K562 (cell line): ENCODE results near the gene PSMD8. TPM values are rescaled to one million over a fixed set of nuclear protein-coding genes. Genes with fewer than 3 reads are reported as not detected.

Experiments used
- ATF6 ChIP-seq: sonication (generic); formaldehyde crosslinking; IDR thresholded peaks from 2 replicates; pipeline ENCODE4 v1.4.0; 2020; ENCODE audit warnings: mild to moderate bottlenecking, missing genetic modification reagents
- CBX5 ChIP-seq: IDR thresholded peaks from 2 replicates; pipeline ENCODE4 v1.6.1; 2014; ENCODE audit warnings: low read depth, borderline replicate concordance
- FOXK1 ChIP-seq: sonication (generic); formaldehyde crosslinking; IDR thresholded peaks from 2 replicates; pipeline ENCODE4 v1.8.0; 2022; ENCODE audit warnings: missing genetic modification reagents, mild to moderate bottlenecking, borderline replicate concordance
- PHTF2 ChIP-seq: fragments of 250-450 bp; sonication (Bioruptor Pico); IDR thresholded peaks from 2 replicates; pipeline ENCODE4 v1.5.0; 2021; ENCODE audit warnings: mild to moderate bottlenecking
- POU5F1 ChIP-seq: fragments of 150-350 bp; IDR thresholded peaks from 2 replicates; pipeline ENCODE4 v1.6.1; 2014; ENCODE audit warnings: borderline replicate concordance, low read length, low read depth, mild to moderate bottlenecking; ENCODE audit not compliant: partially characterized antibody
- SMARCC2 ChIP-seq: fragments of 450-650 bp; IDR thresholded peaks from 2 replicates; pipeline ENCODE4 v1.6.1; 2017; ENCODE audit warnings: antibody characterized with exemption, moderate library complexity, mild to moderate bottlenecking, low read depth
- TEAD4 ChIP-seq, 2 experiments: sonication (generic) in 1 of 2; formaldehyde crosslinking in 1 of 2; IDR thresholded peaks; 2 replicates each; pipeline versions ENCODE4 v1.6.1 to v1.8.0; 2012 to 2022; ENCODE audit warnings: borderline replicate concordance in 1 of 2, inconsistent platforms in 1 of 2, low read length in 1 of 2, mild to moderate bottlenecking in 1 of 2, missing genetic modification reagents in 1 of 2
- TFAP4 ChIP-seq: sonication (generic); formaldehyde crosslinking; IDR thresholded peaks from 2 replicates; pipeline ENCODE4 v1.8.0; 2022; ENCODE audit warnings: missing genetic modification reagents, mild to moderate bottlenecking, moderate library complexity, borderline replicate concordance
- ZNF316 ChIP-seq: fragments of 450-650 bp; IDR thresholded peaks from 2 replicates; pipeline ENCODE4 v1.6.1; 2016
- ZNF77 ChIP-seq: fragments of 250-450 bp; sonication (Bioruptor Pico); IDR thresholded peaks from 2 replicates; pipeline ENCODE4 v1.5.0; 2020
- polyA plus RNA-seq, 8 experiments: library from polyadenylated mRNA; depleted of rRNA in 4 of 8; stranded (reverse) in 5 of 8; unstranded in 3 of 8; fragments of >200 nt; fragmentation: Nextera tagmentation in 2 of 8; fragmentation: Illumina TruSeq in 1 of 8; extraction: Ambion mirVana in 2 of 8; extraction: Trizol in 1 of 8; gene quantifications; 2 replicates each; pipeline versions ENCODE4 v1.2.1 to v1.2.3, GENCODE V29; 2011 to 2014; ENCODE audit warnings: inconsistent platforms in 1 of 8, missing spikeins in 1 of 8
- total RNA-seq, 7 experiments: library from RNA; depleted of rRNA in 6 of 7; stranded (reverse); fragments of >200 nt in 6 of 7; fragmentation: Illumina TruSeq in 2 of 7; extraction: Trizol in 2 of 7; gene quantifications; 2 replicates each; pipeline versions ENCODE4 v1.2.1 to v1.2.3, GENCODE V29; 2011 to 2021; ENCODE audit warnings: low replicate concordance in 1 of 7
- TF ChIP-seq, protein P1 (sequence below), 2 experiments: fragments of 450-650 bp in 1 of 2; IDR thresholded peaks; 2 replicates each; pipeline ENCODE4 v1.6.1; 2011 to 2017; ENCODE audit warnings: low read depth in 2 of 2, antibody characterized with exemption in 1 of 2, borderline replicate concordance in 1 of 2, low read length in 1 of 2, mild to moderate bottlenecking in 1 of 2, mixed read lengths in 1 of 2; ENCODE audit not compliant: control insufficient read depth in 1 of 2
- TF ChIP-seq, protein P2 (sequence below): fragments of 150-350 bp; conservative IDR thresholded peaks from 2 replicates; pipeline ENCODE4 v1.6.1; 2014; ENCODE audit warnings: low read length

PSMD8 gene
- total and polyA plus RNA-seq, 9 of the 15 experiments (the other 6 are each of a cell fraction or from before 2014, with no cell fraction given) = 130 to 583 (median 315) TPM

DNA sequence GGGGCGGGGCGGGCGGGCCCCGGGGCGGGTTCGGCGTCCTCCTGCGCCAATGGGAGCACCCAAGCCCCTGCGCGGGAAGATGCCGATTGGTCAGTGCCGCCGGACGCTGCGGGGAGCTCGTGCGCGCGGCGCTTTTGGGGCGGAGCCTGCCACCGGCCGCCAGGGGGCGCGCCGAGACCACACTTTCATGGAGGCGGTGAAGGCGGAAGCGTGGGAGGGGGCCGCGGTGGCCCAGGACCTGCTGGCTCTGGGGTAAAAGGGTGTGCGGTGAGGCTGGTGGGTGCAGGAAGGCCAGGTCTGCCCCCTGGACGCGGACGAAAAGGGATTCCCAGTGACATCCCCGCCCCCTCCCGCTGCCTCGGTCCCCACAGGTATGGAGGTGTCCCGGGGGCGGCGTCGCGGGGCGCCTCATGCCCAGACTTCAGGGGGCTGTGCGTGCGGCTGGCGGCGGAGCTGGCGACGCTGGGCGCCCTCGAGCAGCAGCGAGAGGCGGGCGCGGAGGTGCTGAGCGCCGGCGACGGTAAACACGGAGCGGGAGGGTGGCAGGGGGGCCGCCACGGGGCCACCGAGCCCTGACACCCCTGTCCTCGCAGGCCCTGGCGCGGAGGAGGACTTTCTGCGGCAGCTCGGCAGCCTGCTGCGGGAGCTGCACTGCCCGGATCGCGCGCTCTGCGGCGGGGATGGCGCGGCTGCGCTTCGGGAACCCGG lies 28.8 kb downstream of the PSMD8 start, which contains the start of gene FAM98C (continued):
- TF ChIP-seq, protein P1, sequence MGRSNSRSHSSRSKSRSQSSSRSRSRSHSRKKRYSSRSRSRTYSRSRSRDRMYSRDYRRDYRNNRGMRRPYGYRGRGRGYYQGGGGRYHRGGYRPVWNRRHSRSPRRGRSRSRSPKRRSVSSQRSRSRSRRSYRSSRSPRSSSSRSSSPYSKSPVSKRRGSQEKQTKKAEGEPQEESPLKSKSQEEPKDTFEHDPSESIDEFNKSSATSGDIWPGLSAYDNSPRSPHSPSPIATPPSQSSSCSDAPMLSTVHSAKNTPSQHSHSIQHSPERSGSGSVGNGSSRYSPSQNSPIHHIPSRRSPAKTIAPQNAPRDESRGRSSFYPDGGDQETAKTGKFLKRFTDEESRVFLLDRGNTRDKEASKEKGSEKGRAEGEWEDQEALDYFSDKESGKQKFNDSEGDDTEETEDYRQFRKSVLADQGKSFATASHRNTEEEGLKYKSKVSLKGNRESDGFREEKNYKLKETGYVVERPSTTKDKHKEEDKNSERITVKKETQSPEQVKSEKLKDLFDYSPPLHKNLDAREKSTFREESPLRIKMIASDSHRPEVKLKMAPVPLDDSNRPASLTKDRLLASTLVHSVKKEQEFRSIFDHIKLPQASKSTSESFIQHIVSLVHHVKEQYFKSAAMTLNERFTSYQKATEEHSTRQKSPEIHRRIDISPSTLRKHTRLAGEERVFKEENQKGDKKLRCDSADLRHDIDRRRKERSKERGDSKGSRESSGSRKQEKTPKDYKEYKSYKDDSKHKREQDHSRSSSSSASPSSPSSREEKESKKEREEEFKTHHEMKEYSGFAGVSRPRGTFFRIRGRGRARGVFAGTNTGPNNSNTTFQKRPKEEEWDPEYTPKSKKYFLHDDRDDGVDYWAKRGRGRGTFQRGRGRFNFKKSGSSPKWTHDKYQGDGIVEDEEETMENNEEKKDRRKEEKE (IDR thresholded peaks at IDR 0.05; ENCODE audit: borderline replicate concordance in 1 of 2, control insufficient read depth in 1 of 2, low read depth in 2 of 2, low read length in 1 of 2) = no peak
- TF ChIP-seq TEAD4 (IDR thresholded peaks at IDR 0.05; ENCODE audit: low read length) = no peak; the same call in 1 of the 2 replicates
- TF ChIP-seq TEAD4 (CRISPR knock-in tag; IDR thresholded peaks at IDR 0.05; ENCODE audit: borderline replicate concordance) = no peak
- peak; percentile 78 for TF ChIP-seq TFAP4
- no peak for TF ChIP-seq ATF6 (CRISPR knock-in tag)
- no peak for TF ChIP-seq FOXK1 (CRISPR knock-in tag)
- TF ChIP-seq, protein P2, sequence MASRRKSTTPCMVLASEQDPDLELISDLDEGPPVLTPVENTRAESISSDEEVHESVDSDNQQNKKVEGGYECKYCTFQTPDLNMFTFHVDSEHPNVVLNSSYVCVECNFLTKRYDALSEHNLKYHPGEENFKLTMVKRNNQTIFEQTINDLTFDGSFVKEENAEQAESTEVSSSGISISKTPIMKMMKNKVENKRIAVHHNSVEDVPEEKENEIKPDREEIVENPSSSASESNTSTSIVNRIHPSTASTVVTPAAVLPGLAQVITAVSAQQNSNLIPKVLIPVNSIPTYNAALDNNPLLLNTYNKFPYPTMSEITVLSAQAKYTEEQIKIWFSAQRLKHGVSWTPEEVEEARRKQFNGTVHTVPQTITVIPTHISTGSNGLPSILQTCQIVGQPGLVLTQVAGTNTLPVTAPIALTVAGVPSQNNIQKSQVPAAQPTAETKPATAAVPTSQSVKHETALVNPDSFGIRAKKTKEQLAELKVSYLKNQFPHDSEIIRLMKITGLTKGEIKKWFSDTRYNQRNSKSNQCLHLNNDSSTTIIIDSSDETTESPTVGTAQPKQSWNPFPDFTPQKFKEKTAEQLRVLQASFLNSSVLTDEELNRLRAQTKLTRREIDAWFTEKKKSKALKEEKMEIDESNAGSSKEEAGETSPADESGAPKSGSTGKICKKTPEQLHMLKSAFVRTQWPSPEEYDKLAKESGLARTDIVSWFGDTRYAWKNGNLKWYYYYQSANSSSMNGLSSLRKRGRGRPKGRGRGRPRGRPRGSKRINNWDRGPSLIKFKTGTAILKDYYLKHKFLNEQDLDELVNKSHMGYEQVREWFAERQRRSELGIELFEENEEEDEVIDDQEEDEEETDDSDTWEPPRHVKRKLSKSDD = peak; percentile 80; the same call in 1 of the 2 replicates
- no peak for TF ChIP-seq ZNF77 (CRISPR knock-in tag)
- TF ChIP-seq PHTF2 (CRISPR knock-in tag) = no peak
- no peak for TF ChIP-seq POU5F1
- TF ChIP-seq ZNF316 = no peak
- no peak for TF ChIP-seq CBX5
- no peak for TF ChIP-seq SMARCC2
